Kidney epithelial cell (primary cell): Measurements from ENCODE around the gene BET1L. TPM values are rescaled to one million over a fixed set of nuclear protein-coding genes. Genes with fewer than 3 reads are reported as not detected.

Experiments used
- DNase-seq: peaks from one replicate; pipeline ENCODE4 v3.0.0-alpha.2; 2010; ENCODE audit warnings: low read depth
- H3K27me3 ChIP-seq: 2 replicates; pipeline ENCODE4 v1.6.0; 2011; ENCODE audit warnings: low read length; ENCODE audit not compliant: control insufficient read depth, insufficient read depth
- H3K36me3 ChIP-seq: 2 replicates; pipeline ENCODE4 v1.5.1; 2011; ENCODE audit warnings: low read length; ENCODE audit not compliant: control insufficient read depth, insufficient read depth
- H3K4me3 ChIP-seq: 2 replicates; pipeline ENCODE4 v1.5.1; 2011; ENCODE audit warnings: low read depth, mild to moderate bottlenecking, control low read depth, low read length
- CTCF ChIP-seq: IDR thresholded peaks from 2 replicates; pipeline ENCODE4 v1.5.1; 2011; ENCODE audit warnings: mild to moderate bottlenecking, moderate library complexity, low read length, control low read depth, inconsistent platforms; ENCODE audit not compliant: insufficient read depth, poor library complexity, severe bottlenecking
- total RNA-seq: library from RNA; depleted of rRNA; stranded (reverse); fragments of >200 nt; gene quantifications from 2 replicates; pipeline ENCODE4 v1.2.3, GENCODE V29; 2015

The BET1L gene
- total RNA-seq, 1 donor from 2014 or later = 31.1 TPM

- H3K27me3 ChIP-seq = no peaks in the 10 kb centered on the region
- no peak overlapping the region for H3K4me3 ChIP-seq
- no peak for TF ChIP-seq CTCF
- peaks cover 3% of the 10 kb centered on the region for H3K36me3 ChIP-seq
- no peak for DNase-seq
These were observed 45.5 kb upstream of the BET1L start for GRCh38 chr11:252666-253065.

- H3K36me3 ChIP-seq = peaks cover 3% of the 10 kb centered on the region
- no peak overlapping the region for H3K4me3 ChIP-seq
- TF ChIP-seq CTCF = no peak
- DNase-seq = no peak
- no peaks in the 10 kb centered on the region for H3K27me3 ChIP-seq
These were observed 44.4 kb upstream of the BET1L start for GRCh38 chr11:251550-251949.

- no peaks in the 10 kb centered on the region for H3K27me3 ChIP-seq
- DNase-seq = no peak
- H3K4me3 ChIP-seq = no peak overlapping the region
- peaks cover 3% of the 10 kb centered on the region for H3K36me3 ChIP-seq
- TF ChIP-seq CTCF = peak; percentile 76
These were observed 43.6 kb upstream of the BET1L start for GRCh38 chr11:250740-251299.

GRCh38 chr11:250274-250673, 43.1 kb upstream of the BET1L start:
- no peak for DNase-seq
- TF ChIP-seq CTCF = no peak
- Histone ChIP-seq H3K27me3 (no peaks in the 10 kb centered on the region), H3K4me3 (no peak overlapping the region), H3K36me3 (peaks cover 3% of the 10 kb centered on the region)

GRCh38 chr11:249062-249461, 41.9 kb upstream of the BET1L start:
- Histone ChIP-seq H3K27me3 (no peaks in the 10 kb centered on the region), H3K4me3 (no peak overlapping the region), H3K36me3 (peaks cover 5% of the 10 kb centered on the region)
- no peak for TF ChIP-seq CTCF
- DNase-seq = no peak

GRCh38 chr11:244376-244775, 37.2 kb upstream of the BET1L start:
- TF ChIP-seq CTCF = no peak

More at GRCh38 chr11:244376-244775, 37.2 kb upstream of the BET1L start:
- Histone ChIP-seq H3K4me3 (no peak overlapping the region), H3K27me3 (no peaks in the 10 kb centered on the region), H3K36me3 (peaks cover 4% of the 10 kb centered on the region)
- DNase-seq = no peak
